GM18505 (cell line): ENCODE data around the gene SAMD4A.

ENCODE experiments used
- ATAC-seq: cut with Tn5 transposase; IDR thresholded peaks from one replicate; pipeline ENCODE4 v1.9.1; 2021; ENCODE audit not compliant: unreplicated experiment
- POLR2A ChIP-seq: IDR thresholded peaks from 4 replicates; pipeline ENCODE4 v1.6.1; 2011; ENCODE audit warnings: borderline replicate concordance; ENCODE audit not compliant: insufficient read depth, insufficient read length; ENCODE audit errors: extremely low read depth

SAMD4A gene

DNA sequence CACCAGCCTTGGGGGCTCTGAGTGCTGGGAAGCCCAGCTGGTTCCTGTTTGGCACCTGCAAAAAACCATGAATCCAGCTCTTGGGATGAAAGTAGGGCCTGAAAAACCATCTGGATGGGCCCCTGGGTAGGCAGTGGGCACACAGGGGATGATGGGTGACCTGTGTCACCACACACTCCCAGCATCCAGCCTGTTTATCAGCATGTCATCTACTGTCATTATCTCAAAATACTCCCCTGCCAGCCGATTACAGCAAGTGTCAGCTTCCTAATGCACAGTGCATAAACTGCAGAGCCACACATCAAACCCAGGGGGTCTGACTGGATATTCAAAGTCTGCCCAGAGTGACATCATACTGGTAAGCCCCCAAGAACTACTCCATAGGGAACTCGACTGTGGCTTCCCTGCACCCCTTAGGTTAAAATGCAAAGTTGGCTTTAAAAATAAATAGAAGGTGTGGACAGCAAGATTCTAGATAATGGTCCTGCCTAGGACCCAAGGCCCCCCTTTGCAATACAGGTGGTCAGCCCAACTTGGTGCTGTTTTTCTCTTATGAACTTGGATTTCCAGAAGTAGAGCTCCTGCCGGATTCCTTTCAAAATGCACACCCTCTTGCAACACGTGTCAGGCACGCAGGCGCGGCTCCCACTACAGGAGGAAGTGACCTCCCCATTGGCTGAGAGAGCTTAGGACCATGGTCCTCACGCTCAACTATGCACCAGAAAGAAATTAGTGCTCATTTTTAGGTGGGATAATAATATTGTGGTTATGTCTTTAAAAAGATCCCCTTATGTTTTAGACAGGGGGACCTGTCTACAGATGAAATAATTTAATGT lies 241.6 kb downstream of the SAMD4A start:
- no peak for ATAC-seq
- no peak for TF ChIP-seq POLR2A

DNA sequence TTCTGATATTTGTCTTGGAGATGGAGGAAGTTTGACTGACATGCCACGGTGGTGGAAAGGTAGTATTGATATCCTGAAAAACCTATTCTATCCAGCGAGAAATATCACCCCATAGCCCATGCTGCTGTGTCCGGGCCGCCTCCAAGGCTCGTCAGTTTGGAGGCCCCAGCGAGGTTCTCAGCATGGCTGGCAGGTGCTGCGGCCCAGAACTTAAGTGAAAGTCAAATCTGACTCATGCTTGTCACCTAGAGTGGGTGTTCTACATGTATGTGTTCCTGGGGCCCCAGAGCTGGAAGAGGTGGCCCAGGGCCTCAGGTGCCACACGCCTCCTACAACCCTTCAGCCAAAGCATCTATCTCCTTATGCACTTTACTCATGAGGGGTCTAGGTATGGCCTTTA lies 242.8 kb downstream of the SAMD4A start:
- no peak for TF ChIP-seq POLR2A
- ATAC-seq, result no peak

- ATAC-seq, result no peak
- no peak for TF ChIP-seq POLR2A
These were observed 245.7 kb downstream of the SAMD4A start for GRCh38 chr14:54812617-54813016.

- no peak for ATAC-seq
These were observed 246.2 kb downstream of the SAMD4A start for GRCh38 chr14:54813081-54813480.

GRCh38 chr14:54814076-54814475 lies 247.1 kb downstream of the SAMD4A start:
- TF ChIP-seq POLR2A, result no peak
- no peak for ATAC-seq

More at GRCh38 chr14:54813081-54813480, 246.2 kb downstream of the SAMD4A start:
- TF ChIP-seq POLR2A, result no peak

DNA sequence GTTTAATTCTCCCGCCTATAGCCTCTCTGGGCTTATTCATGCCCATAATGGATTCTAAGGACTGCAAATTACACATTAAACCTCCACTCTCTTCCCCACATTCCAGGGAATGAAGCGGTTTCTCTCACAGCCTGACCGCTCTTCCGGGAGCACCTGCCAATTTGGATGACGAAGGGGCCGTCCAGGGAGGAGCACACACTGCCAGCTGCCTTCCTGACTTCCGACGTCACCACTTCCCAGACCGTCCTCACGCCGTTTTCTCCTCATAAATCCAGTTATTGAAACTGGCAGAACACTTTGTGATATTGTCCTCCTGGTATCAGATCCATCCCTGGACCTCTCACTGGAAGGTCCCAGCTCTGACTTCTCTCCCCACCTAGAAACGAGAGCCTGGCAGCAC lies 248.1 kb downstream of the SAMD4A start:
- TF ChIP-seq POLR2A, result no peak

DNA sequence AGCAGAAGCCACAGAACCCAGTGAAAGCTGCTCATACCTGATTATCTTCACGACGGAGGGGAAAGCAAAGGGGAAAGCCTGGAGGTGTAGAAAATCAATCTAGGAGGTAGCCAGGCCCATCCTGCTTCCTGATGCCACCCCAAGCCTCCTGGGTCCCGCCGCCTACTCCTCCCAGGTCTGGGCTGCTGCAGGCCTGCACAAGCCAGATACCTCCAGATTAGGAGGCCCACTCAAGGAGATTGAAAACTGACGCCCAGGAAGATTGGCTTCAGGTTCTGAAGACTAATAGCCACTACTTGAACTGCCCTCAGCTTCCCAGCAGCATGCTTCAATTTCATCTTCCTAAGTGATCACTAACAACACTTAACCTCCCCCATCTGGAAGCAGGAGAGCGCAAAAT lies 248.6 kb downstream of the SAMD4A start:
- TF ChIP-seq POLR2A, result no peak

More for the DNA sequence above, 248.1 kb downstream of the SAMD4A start:
- ATAC-seq, result no peak

DNA sequence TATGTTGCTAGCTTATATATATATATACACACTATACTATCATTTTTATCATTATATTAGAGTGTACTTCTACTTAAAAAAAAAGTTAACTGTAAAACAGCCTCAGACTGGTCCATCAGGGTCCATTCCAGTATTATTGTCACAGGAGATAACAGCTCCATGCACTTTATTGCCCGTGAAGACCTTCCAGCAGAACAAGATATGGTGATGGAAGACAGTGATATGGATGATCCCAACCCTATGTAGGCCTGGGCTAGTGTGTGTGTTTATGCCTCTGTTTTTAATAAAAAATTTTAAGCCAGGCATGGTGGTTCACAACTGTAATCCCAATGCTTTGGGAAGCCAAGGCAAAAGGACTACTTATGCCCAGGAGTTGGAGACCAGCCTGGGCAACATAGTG lies 249.5 kb downstream of the SAMD4A start:
- no peak for ATAC-seq

More for the DNA sequence above, 248.6 kb downstream of the SAMD4A start:
- ATAC-seq, result no peak

DNA sequence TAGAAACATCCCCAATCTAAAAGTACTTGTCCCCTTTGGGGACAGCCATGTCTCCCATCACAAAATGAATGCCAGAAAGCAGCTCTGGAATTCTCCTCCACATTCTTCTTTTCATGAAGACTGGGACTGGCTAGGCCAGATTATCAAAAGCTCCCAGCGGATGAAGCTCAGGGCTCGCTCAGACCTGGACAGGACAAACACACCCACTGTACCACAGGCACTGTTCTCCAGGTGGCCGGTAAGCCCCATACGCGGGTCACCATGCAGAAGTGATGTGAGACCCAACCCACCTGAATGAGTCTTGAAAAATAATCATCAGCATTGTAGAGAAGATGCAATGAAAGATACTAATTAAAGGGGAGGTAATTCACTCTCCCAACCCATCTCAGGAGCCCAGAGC lies 250.6 kb downstream of the SAMD4A start:
- TF ChIP-seq POLR2A, result no peak
- ATAC-seq, result no peak

More for the DNA sequence above, 249.5 kb downstream of the SAMD4A start:
- no peak for TF ChIP-seq POLR2A

DNA sequence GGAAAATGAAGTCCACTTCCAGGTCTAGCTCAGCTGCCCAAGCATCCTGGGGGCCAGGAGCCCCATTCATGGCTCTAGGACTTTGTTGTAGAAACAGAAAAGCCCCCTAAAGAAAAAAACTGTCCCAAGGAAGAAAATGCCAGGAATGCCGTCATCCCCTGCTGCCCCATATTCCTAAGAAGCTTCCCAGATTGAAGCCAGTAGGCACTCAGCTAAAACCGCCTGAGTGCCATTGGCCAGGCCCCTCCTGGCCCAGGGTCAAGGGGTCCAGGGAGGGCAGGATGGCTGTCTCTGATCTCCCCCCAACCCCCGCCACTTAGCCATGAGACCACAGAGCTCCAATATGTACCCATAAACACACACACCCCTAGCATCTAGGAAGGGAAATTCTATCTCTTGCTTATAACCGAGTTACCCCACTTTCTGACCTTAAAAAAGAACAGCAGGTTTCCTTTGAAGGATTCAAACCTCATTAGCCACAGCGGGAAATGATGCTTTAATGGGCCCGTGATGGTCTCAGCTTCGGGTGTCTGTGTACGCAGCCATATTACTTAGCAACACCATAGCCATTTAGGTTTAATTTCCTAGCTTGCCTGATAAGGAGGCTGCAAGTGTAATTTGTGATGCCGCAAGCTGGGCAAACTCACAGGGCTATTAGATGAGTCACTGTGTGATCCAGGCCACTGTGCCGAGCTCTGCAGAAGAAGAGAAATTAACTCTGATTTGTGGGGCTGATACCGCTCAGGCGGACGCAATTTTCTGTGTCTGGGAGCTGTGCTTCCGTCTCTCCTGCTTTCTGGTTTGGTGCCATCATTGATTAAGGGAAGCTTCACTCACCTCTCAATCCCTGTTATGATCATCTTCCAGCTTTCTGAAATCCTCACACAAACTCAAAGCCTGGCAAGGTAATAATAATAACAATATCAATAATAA lies 251.5 kb downstream of the SAMD4A start:
- no peak for TF ChIP-seq POLR2A

DNA sequence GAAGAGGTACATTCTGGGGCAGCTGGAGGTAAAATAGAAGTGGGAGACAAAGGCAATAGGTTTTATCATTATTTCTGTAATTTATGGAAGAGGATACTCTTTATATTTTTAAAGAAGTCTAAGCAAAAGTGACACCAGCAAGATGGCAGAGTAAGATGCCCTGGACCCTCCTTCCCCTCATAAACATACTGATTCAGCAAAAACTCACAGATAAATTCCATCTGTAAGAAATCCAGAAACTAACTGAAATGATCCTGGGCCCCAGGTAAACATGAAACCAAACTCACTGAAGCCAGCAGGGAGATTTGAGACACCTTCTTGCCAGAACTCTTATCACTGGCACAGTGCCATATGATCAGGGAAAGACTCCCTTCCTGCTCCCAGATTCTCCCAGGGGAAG lies 255.8 kb downstream of the SAMD4A start:
- ATAC-seq, result no peak
- TF ChIP-seq POLR2A, result no peak

More for the DNA sequence above, 251.5 kb downstream of the SAMD4A start:
- no peak for ATAC-seq

- no peak for ATAC-seq
- TF ChIP-seq POLR2A, result no peak
These were observed 257.0 kb downstream of the SAMD4A start for GRCh38 chr14:54823757-54824549.

DNA sequence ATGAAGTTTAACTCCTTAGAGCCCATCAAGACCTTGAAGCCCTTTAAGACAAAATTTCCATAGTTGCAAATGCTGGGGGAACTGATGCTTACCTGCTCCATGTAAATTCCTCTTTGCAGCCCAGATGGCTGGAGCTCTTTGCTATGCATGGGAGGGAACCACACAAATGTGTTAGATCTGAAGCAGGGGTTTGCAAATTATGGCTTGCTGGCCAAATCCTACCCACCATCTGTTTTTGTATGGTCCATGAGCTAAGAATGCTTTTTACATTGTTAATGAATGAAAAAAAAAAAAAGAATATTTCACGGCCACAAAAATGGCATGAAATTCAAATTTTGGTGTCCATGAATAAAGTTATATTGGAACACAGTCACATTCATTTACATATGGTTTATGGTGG lies 261.1 kb downstream of the SAMD4A start:
- no peak for ATAC-seq

More for the DNA sequence above, 261.1 kb downstream of the SAMD4A start:
- TF ChIP-seq POLR2A, result no peak
